GM19438 (cell line): ENCODE measurements around the gene RFX3.
A peak's percentile ranks its signal among the peaks of the same experiment; 100 is the strongest.

Experiments
- ATAC-seq: cut with Tn5 transposase; IDR thresholded peaks from one replicate; pipeline ENCODE4 v1.9.1; 2021; ENCODE audit warnings: low read depth; ENCODE audit not compliant: unreplicated experiment

The RFX3 gene

DNA sequence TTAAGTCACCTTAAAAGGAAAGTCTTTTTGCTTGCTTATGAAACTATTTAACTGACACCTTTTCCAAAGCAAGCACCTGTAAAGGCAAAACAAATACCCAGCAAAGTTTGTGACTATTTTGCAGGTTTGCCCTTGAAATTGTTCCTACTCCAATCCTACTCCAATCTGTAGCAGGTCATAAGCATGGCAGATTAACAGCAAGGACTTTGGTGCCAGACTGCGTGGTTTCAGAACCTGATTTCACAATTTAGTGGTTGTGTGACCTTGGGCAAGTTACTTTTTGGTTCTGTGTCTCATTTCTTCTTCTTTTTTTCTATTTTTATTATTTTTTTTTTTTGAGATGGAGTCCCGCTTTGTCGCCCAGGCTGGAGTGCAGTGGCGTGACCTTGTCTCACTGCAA is 282.1 kb downstream of the RFX3 start:
- no peak for ATAC-seq

DNA sequence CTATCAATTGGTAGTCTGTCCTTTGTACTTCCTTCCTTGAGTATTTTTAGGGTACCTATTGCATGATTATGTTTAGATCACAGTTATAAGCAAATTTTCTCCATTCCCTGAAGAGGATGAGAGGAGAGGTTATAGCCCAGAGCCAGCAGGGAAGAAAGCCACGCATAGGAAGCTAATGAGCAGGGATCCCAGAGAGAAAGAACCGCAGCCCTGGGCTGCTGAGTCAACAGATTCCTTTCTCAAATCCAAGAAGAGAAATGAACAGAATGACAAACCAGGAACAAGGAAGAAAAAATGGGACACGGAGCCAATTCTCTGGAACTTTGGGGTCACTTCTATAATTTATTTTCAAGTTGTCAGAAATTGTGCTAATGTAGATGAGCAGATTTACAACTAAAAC is 284.5 kb downstream of the RFX3 start:
- ATAC-seq: no peak

DNA sequence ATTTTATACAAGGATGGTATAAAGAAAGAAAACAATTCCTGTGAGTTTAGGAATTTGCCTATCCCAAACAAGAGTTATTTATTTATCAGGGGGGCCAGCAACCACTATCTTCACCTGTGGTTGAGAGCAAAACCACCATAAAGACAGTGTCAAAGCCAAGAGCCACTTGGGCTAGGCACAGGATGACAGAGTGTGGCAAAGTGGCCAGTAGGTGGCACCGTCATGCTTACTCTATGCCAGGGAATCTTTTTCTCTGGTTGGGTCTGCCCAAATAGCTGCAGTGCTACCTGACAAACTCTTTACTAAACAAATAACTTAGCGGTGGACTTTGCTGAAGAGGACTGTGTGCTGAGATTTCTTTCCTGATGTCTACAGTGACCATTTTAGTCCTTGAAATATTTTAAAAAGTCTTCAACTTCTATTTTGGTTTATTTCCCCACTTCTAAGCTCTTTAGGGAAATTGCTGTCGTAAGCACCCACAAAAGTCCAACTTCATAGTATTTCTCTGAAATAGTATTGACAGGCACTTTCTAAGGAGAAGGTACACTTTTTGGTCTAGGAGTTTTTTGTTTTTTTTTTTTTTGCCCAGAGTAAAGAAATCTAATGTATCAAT is 285.0 kb downstream of the RFX3 start:
- peak; percentile 90 for ATAC-seq

DNA sequence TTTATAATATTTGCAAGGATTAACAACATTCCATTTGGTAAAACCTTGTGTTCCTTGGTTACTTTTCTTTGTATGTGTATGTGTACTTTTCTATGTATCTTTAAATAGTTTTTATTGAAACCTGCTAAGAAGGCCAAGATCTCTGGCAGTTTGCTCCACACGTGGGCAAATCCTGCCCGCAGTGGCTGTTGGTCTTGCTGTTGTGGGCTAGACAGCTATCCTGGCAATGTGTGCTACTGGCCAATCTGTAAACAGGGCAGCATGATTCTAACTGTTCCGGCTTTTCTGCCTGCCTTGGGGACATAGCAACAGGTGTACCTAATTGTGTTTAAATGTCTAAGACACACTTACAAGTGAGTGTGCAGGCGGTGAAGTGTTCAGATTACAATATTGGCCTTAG is 286.6 kb downstream of the RFX3 start:
- ATAC-seq: no peak

DNA sequence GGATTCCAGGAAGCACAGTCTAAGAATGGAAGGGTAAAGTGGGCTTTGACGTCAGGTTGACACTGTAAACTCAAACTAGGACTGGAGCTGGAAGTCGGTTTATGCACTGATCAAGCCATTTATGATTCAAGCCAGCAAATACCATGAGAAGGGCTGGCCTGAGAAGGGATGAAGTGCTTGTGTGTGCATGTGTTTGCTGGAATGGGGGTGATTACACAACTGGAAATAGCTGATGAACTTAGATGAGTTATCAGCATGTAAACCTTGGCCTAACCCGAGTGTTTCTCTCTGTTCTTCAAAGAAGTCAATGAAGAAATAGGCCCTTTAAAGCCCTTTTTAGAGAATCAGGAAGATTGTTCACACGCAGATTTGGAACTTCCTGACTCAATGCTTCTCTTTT is 287.6 kb downstream of the RFX3 start:
- ATAC-seq: no peak

DNA sequence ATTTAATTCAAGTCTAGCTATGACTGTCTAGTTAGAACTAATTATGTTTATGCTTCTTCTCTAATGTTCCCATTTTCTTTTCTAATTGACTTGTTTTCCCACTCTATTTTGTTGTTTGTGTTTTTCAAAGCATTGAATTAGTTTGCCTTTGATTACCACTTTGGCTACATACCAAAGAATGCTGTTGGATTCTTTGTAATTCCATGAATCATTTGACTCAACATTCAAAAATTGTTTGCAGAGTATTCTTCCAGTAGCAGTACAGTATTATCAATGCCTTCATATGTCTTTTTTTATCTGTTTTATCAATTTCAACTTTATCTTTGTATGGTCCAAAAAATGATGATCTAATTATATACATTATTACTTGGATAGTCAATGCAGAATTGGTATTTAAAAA is 288.7 kb downstream of the RFX3 start:
- no peak for ATAC-seq

DNA sequence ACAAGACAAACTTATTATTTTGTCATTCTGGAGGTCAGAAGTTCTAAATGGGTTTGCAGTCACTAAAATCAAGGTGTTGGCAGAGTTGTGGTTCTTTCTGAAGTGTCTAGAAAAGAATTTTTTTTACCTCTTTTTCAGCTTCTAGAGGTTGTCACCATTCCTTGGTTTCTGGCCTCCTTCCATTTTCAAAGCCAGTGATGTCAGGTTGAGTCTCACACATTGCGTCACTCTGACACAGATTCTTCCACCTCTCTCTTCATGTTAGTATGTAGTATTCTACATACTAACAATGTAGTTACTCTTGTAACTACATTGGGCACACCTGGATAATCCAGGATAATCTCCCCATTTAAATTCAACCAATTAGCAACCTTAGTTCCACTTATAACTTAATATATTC is 290.3 kb downstream of the RFX3 start:
- no peak for ATAC-seq

DNA sequence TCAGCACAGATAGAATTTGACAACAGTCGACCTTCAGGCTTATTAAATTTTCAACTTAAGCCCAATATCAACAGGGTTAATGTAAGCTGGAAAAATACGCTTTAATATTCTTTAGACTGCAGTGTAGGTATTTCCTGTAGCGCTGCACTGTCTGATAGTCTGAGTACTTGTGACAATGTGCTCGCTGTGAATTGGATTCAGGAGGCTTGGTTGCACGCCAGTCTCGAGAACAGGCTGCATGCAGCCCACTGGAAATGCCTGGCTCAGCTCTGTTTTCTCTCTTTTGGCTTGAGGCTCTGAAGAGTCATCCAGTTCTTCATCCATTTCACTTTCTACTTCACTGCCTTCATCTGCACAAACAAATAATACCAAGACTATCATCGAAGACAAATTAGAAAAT is 300.9 kb downstream of the RFX3 start:
- ATAC-seq: no peak

DNA sequence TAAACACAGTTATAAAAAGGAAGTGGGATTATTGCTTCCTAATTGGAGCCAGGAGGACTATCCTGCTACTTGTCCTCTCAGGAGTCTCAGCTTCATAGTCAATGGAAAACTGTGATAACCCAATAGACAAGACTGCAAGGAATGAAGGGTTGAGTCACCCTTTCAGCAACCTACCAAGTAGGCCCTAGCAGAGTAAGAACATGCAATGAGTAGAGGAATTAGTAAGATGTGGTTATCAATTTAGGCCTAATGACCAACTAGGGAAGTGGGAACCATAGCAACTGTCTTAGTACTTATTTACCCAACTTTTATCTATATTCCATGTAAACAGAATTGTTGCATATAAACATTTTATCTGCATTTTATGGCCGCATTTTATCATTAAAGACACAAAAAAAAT is 310.1 kb downstream of the RFX3 start:
- no peak for ATAC-seq

DNA sequence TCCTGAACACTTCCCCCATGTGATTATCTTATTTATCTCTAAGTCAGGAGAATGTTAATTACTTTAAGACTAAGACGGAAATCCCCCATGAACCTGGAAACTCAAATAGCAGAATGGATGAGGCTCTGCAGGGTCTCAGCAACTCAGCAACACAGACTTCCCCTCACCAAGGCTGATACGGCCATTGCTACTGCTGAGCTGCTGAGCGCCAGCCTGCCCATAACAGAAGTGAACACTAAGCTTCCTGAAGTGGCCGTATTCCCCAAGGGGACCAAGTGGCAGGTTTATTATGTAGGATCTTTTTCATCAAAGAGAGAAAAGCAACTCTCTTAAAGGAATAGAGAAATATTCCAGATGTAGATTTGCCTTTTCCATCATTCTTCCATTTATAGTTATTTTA is 311.1 kb downstream of the RFX3 start:
- ATAC-seq: no peak

DNA sequence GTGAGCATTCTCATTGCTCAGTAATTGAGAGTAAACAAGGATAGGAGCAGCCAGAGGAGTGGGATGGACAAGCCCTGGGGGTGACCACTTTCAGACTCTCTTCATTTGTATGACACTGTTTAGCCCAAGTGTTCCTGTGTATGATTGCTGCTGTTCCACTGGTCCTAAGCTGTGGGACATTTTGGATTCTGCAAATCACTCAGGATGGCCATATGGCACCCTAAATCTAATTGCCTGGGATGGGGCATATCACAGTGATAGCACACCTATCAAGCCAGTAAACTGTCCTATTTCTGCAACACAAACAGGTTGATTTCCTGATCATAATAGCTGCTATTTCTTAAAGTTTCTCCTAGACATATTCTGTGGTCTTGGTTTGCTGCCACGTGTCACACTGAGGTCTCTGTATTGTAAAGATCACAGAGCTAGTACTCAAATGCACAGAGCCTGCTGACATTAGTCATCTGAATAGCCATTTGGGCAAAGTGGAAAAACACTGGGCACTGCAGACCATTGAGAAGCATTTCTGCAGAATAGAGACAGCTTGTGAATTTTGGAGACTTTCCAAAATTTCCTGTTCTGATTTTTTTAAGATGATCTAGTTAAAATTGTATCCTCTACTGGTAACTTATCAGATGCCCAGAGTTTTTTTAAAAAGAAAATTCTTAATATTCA is 320.2 kb downstream of the RFX3 start:
- ATAC-seq: no peak

DNA sequence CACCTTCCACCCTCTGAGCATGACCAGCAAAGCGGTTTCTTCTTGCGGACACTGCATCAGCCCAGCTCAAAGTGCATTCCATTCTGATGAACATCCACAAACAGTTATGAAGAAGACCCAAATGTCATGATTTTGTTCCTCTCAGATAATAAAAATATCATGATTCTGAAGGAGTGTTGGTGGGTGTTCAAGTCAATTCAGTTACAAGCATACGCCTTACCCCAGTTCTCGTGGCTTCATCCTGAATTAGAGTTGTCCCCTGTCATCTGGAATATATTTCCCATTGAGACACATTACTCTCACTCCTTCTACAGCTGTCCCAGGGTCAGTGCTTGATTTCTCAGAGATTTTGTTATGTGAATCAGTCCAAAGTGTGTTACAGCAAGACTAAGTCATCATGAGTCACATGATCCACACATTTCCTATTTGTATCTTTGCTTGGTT is 325.4 kb downstream of the RFX3 start:
- ATAC-seq: no peak

DNA sequence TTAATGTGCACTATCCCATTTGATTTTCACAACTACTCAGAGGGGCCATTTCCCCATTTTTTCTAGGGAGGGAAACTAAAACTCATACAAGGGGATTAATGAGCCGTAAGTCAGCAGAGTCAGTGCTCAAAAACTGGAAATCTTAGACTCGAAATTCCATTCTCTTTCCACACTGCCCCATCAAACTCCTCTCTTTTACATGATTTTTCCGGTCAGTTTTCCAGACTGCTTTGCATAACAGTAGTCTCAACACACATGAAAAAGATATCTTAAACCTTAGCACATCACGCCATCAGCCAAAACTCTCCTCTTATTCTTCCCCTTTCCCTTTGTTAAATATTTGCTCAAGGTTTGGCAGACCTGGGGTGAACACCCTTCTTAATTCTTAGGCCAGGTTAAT is 332.0 kb downstream of the RFX3 start:
- ATAC-seq: no peak

DNA sequence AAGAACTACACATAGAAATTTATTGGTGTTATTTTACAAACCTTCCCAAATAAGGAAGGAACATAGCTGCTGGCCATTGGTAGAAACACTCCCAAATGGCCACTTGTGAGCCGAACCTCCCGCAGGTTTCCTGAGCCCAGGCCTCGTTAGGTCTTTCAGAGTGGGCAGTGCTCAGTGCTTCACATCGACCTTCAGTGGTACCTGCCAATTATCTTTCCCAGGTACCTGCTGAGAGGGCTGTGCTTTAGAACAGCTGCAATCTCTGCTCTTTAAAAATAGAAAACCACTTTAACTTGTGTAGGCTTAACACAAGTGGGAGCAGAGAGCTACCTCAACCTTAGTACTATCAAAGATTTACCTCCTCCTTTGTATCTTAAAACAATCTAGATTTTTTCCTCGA is 334.1 kb downstream of the RFX3 start:
- no peak for ATAC-seq

DNA sequence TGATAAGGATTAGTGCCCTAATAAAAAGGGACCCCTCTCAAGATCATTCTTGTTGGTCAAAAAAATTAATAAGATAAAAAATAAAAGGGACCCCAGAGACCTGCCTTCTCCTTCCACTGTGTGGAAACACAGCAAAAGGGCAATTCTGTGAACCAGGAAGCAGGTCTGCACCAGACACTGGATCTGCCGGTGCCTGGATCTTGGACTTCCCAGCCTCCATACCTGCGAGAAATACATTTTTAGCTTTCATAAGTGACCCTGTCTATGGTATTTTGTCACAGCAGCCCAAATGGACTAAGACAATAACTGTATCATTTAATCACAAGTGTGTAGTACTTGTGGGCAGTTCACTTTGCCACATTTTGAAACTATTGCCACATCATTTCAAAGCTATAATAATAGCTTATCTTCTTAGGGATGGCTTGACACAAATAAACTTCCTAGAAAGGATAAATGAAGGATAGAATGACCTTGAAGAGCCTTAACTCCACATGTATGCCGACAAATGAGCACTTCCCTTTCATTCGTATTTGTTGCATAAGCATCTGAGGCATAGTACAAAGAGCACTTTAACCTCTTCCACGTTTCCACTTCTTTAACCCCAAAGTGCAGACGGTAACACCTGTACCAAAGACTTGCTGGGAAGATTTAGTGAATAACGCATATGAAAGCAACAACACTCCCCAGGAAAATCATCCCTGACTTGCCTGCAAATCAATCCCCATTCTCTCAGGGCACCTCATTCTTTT is 336.5 kb downstream of the RFX3 start:
- no peak for ATAC-seq

DNA sequence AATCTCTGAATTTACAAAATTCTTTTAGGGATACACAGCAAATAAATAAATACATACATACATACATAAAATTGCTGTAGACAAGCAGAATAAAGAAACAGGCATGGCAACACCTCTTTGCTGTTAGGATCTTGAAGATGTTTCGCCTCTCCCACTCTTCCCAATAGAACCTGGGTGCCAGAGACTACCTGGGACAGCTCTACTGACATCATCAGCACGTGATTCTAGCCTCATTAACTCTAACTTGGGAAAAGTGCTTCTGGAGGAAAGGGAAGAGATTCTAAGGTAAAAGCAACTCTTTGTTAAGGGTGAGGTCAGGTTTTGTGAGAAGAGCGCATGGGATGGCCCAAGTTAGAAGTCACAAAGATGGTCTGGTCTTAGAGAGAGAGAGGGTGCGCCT is 339.1 kb downstream of the RFX3 start:
- ATAC-seq: no peak

DNA sequence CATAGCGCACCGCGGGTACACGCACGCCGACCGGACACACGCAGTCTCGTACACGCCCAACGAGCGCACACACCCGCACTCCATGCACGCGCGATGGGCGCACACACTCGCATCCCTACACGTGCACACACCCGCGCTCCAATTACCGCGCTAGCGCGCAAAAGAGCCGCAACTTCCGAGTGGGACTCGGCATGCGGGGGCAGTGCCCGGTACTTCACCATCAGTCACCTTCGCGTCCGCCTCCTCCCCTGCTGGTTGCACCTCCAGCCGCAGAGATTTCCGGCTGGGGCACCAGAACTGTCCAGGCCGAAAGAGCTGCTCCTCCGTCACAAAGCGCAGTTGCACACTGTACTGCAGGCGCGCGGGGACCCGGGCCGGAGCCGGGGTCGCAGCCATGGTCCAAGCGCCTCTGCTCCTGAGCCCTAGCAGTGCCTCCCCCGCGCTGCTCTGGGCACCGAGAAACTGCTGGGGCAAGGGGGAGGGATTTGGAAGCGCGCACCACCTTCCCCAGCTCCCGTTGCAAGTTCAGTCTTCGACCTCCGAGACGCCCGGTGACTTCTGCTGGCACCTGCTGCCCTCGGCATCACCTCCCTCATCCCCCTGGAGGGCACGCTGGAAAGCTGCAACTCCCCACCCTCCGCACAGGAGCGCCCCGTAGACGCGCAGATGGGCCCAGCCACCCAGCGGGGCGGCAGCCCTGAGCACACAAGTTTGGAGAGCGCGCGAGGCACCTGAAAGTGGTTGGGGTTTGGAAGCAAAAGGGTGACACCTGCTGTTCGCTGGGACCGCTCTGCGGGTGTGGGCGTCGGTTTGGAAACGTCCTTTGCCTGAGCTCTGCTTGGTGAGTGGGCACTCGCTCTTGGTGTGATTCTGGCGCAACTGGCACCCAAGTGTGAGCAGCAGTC is 344.5 kb downstream of the RFX3 start:
- ATAC-seq: no peak

DNA sequence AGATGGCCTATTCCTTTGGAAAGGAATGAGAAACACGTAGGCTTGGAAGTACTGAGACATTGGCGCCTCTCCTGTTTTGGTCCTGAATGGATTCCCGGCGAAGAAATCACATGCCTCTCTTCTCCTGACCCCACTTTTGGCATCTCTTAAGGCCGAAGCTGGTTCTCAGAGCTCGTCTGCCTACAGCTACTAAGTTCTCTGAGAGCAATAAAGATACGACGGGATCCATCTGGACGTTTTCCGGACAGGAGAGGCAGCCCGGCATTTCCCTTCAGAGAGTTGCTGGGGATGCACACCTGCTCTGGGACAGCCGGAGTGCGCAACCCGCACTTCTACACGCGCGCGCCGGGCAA is 345.1 kb downstream of the RFX3 start:
- ATAC-seq: no peak

DNA sequence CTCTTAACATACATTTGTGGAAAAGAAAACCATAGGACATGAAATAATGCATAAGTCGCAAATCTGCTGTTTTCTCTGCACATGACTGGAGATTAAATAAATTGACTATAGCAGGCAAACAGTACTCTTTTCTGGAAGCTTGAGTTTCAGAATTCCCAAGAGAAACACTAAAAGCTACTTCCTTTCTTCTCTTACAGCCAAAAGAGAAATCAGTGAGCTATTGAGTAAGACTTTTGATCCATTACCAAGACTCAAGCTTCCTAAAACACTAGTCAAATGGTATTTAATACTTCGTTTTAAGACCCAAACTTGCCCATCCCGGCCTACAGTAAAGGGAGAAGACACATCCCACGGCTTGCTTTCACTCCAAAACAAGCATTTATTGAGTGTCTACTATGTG is 346.1 kb downstream of the RFX3 start:
- ATAC-seq: no peak

DNA sequence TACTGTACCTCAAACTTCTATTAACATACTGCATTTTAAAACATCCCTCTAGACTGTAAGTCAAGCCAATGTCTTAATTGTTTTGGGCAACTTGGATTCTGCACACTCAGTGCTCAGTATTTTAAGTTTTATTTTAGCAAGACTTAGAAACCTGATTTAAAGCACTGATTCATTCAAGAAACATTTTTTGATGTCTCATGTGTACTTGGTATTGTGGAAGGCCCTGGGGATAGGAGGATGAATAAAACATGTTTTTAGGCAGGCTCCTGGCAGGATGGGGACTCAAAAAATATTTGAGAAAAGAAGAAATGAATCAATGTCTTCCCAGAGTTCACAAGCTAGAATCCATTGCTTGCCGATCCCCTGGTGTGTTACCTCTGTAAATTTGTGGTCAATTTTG is 347.9 kb downstream of the RFX3 start:
- ATAC-seq: no peak

DNA sequence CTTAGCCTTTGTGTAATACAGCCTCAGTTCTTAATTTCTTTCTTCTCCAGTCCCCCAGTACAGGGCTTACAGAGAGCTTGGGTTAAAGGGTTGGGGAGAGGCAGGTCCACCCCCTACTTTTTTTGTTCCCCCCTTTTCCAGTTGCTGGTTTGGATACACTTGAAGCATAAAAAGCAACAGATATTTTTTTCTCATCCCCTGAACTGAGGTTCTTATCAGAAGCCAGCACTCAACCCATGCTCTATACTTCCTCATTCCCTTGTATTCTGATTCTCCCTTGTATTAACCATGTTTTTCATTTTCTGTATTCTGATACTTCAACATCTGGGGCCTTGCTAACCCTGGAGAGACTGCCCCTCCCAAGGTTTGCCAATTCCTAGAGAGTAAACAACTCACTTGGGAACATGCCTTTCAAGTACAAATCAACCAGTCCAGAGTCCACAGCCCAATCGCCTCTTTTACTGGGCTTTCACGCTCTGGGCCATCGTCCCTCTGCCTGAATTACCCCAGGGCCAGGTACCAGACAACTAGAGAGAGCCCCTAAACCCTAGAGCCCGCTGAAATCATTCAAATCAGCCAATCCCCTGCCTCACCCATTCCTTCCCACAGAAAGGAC is 348.5 kb downstream of the RFX3 start:
- no peak for ATAC-seq
